C4-2B (cell line): Measurements from ENCODE around the gene RMRP.

ENCODE experiments used
- CTCF ChIP-seq: fragments of 450-650 bp; conservative IDR thresholded peaks from 2 replicates; pipeline ENCODE4 v1.5.1; 2017; ENCODE audit warnings: mild to moderate bottlenecking
- ZFX ChIP-seq: fragments of 450-650 bp; IDR thresholded peaks from 2 replicates; pipeline ENCODE4 v1.6.1; 2017

- no peak for TF ChIP-seq CTCF
- no peak for TF ChIP-seq ZFX
Observed at GRCh38 chr9:35650341-35651158, 7.3 kb downstream of the RMRP start, which contains the start of gene SIT1.
